PC-9 (cell line): ENCODE measurements around the gene GALNT10. TPM values are rescaled to one million over a fixed set of nuclear protein-coding genes. Genes with fewer than 3 reads are reported as not detected.

Source experiments
- BruUV-seq: library from RNA; stranded (reverse); fragments of 400-500 nt; replicated peaks from 2 replicates; lab custom pipeline; 2021; lab: Mats Ljungman, UMichigan
- CTCF ChIA-PET: fragments of 300-600 bp; sonication (Branson Sonifier 250); formaldehyde crosslinking; loops from one replicate; lab custom pipeline; 2022; ENCODE audit warnings: antibody characterized with exemption; lab: Charles Lee
- POLR2A ChIA-PET: fragments of 300-600 bp; sonication (Branson Sonifier 250); formaldehyde crosslinking; loops from one replicate; lab custom pipeline; 2022; ENCODE audit warnings: antibody characterized with exemption; ENCODE audit not compliant: unreplicated experiment; lab: Charles Lee
- DNase-seq, 2 experiments: peaks; one replicate each; pipeline versions ENCODE4 v3.0.0 to v3.0.0-alpha.2; 2015 to 2022; ENCODE audit warnings: mixed read lengths in 1 of 2
- H2AFZ ChIP-seq: fragments of 200-600 bp; sonication (generic); 2 replicates; pipeline ENCODE4 v1.8.1; 2017; ENCODE audit warnings: antibody characterized with exemption
- H3F3A ChIP-seq: fragments of 200-600 bp; sonication (generic); 2 replicates; pipeline ENCODE4 v1.8.1; 2017; ENCODE audit warnings: antibody characterized with exemption, mild to moderate bottlenecking, low read depth; ENCODE audit not compliant: insufficient read depth
- H3K27ac ChIP-seq: fragments of 200-600 bp; sonication (generic); 2 replicates; pipeline ENCODE4 v1.6.1; 2016; ENCODE audit warnings: mixed run types
- H3K27me3 ChIP-seq: fragments of 200-600 bp; sonication (generic); 2 replicates; pipeline ENCODE4 v1.6.1; 2016; ENCODE audit warnings: low read depth, mixed run types; ENCODE audit not compliant: insufficient read depth
- H3K36me3 ChIP-seq: fragments of 200-600 bp; sonication (generic); 2 replicates; pipeline ENCODE4 v1.6.1; 2016; ENCODE audit warnings: low read depth, mixed run types
- H3K4me1 ChIP-seq: fragments of 200-600 bp; sonication (generic); replicated peaks from 2 replicates; pipeline ENCODE4 v1.6.1; 2016; ENCODE audit warnings: mixed run types; ENCODE audit not compliant: insufficient read depth
- H3K4me2 ChIP-seq: fragments of 200-600 bp; sonication (generic); 2 replicates; pipeline ENCODE4 v1.6.1; 2017; ENCODE audit warnings: mixed run types
- H3K4me3 ChIP-seq: fragments of 200-600 bp; sonication (generic); 2 replicates; pipeline ENCODE4 v1.6.1; 2016; ENCODE audit warnings: mixed run types
- H3K79me2 ChIP-seq: fragments of 200-600 bp; sonication (generic); 2 replicates; pipeline ENCODE4 v1.6.1; 2017; ENCODE audit warnings: low read depth, mixed run types
- H3K9me2 ChIP-seq: fragments of 200-600 bp; sonication (generic); 2 replicates; pipeline ENCODE4 v1.8.1; 2017; ENCODE audit warnings: mild to moderate bottlenecking; ENCODE audit not compliant: insufficient read depth
- H3K9me3 ChIP-seq: fragments of 200-600 bp; sonication (generic); 2 replicates; pipeline ENCODE4 v1.8.1; 2016; ENCODE audit warnings: low read depth; ENCODE audit not compliant: insufficient read depth
- H4K20me1 ChIP-seq: fragments of 200-600 bp; sonication (generic); 2 replicates; pipeline ENCODE4 v1.8.1; 2017; ENCODE audit not compliant: insufficient read depth
- EZH2 ChIP-seq: fragments of 200-600 bp; sonication (generic); IDR thresholded peaks from 2 replicates; pipeline ENCODE4 v1.8.0; 2017; ENCODE audit warnings: antibody characterized with exemption, low read depth
- intact Hi-C: fragments of 100-400 bp; cut with micrococcal nuclease; formaldehyde crosslinking; loops from one replicate; pipeline ENCODE4 v1.10.0; 2022; ENCODE audit not compliant: unreplicated experiment
- total RNA-seq: library from RNA; stranded (reverse); gene quantifications from 2 replicates; pipeline ENCODE4 v1.2.3, GENCODE V29; 2021
- TF ChIP-seq, protein P1 (sequence below): fragments of 200-600 bp; sonication (generic); conservative IDR thresholded peaks from 2 replicates; pipeline ENCODE4 v1.6.1; 2017; ENCODE audit warnings: mixed run types, antibody characterized with exemption, mild to moderate bottlenecking, moderate library complexity

The GALNT10 gene
- total RNA-seq, 1 experiment from 2014 or later: 101 TPM

GRCh38 chr5:154402611-154403010 is 212.1 kb downstream of the GALNT10 start:
- H3K4me2 ChIP-seq: no peak overlapping the region
- TF ChIP-seq, protein P1, sequence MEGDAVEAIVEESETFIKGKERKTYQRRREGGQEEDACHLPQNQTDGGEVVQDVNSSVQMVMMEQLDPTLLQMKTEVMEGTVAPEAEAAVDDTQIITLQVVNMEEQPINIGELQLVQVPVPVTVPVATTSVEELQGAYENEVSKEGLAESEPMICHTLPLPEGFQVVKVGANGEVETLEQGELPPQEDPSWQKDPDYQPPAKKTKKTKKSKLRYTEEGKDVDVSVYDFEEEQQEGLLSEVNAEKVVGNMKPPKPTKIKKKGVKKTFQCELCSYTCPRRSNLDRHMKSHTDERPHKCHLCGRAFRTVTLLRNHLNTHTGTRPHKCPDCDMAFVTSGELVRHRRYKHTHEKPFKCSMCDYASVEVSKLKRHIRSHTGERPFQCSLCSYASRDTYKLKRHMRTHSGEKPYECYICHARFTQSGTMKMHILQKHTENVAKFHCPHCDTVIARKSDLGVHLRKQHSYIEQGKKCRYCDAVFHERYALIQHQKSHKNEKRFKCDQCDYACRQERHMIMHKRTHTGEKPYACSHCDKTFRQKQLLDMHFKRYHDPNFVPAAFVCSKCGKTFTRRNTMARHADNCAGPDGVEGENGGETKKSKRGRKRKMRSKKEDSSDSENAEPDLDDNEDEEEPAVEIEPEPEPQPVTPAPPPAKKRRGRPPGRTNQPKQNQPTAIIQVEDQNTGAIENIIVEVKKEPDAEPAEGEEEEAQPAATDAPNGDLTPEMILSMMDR: no peak
- no peak for TF ChIP-seq EZH2
- H3K9me2 ChIP-seq: no peaks in the 10 kb centered on the region
- intact Hi-C loops: loop anchor here (5.0 kb wide), 1 partner anchor 420 kb away; no protein-coding TSS in a partner anchor
- CTCF ChIA-PET: no interaction called here
- H3K27ac ChIP-seq: no peak overlapping the region
- H3K27me3 ChIP-seq: no peaks in the 10 kb centered on the region
- H3K9me3 ChIP-seq: no peaks in the 10 kb centered on the region
- BruUV-seq: no TSS peak
- POLR2A ChIA-PET: no interaction called here
- DNase-seq: no peak
- no peaks in the 10 kb centered on the region for H3K79me2 ChIP-seq
- no peak overlapping the region for H3K4me3 ChIP-seq
- no peak overlapping the region for H2AFZ ChIP-seq
- H3F3A ChIP-seq: no peaks in the 10 kb centered on the region
- H3K36me3 ChIP-seq: 0 out of 2 replicates have a peak, but pooled peaks cover 5% of the 10 kb centered on the region
- H3K4me1 ChIP-seq: no peaks in the 10 kb centered on the region
- no peaks in the 10 kb centered on the region for H4K20me1 ChIP-seq

DNA sequence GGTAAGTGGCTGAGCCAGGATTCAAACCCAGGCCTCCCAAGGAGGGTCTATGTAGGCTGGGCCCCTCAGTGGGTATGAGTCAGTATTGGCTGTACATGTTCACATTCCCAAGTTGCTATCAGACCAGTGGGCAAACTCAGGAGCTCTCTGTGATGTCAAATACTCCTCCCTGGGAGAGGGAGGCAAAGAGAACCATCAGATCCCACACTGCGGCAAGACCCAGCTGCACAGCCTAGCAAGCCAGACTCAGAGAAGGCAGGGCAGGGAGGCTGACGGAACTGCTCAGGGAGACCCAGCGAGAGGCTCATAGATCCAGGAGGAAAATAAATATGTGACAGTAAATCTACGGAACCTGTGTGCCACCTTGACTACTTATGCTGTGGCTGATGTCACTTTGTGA is 212.7 kb downstream of the GALNT10 start:
- Histone ChIP-seq H3K27ac (no peak overlapping the region), H3K4me2 (no peak overlapping the region), H3F3A (no peaks in the 10 kb centered on the region), H2AFZ (no peak overlapping the region), H3K36me3 (0 out of 2 replicates have a peak, but pooled peaks cover 5% of the 10 kb centered on the region), H4K20me1 (no peaks in the 10 kb centered on the region), H3K9me3 (no peaks in the 10 kb centered on the region), H3K27me3 (no peaks in the 10 kb centered on the region), H3K79me2 (no peaks in the 10 kb centered on the region), H3K9me2 (no peaks in the 10 kb centered on the region), H3K4me3 (no peak overlapping the region), H3K4me1 (no peaks in the 10 kb centered on the region)
- POLR2A ChIA-PET: no interaction called here
- TF ChIP-seq, protein P1: no peak
- TF ChIP-seq EZH2: no peak
- CTCF ChIA-PET: no interaction called here
- no peak for DNase-seq
- no TSS peak for BruUV-seq
- intact Hi-C loops: loop anchor here (5.0 kb wide), 1 partner anchor 421 kb away; no protein-coding TSS in a partner anchor

GRCh38 chr5:154403776-154404387 is 213.3 kb downstream of the GALNT10 start:
- Histone ChIP-seq H3K4me3 (no peak overlapping the region), H3K27me3 (no peaks in the 10 kb centered on the region), H3K4me1 (no peaks in the 10 kb centered on the region), H4K20me1 (no peaks in the 10 kb centered on the region), H3K9me2 (no peaks in the 10 kb centered on the region), H3K79me2 (no peaks in the 10 kb centered on the region), H3K9me3 (no peaks in the 10 kb centered on the region), H3F3A (no peaks in the 10 kb centered on the region), H2AFZ (no peak overlapping the region), H3K36me3 (0 out of 2 replicates have a peak, but pooled peaks cover 5% of the 10 kb centered on the region), H3K27ac (no peak overlapping the region), H3K4me2 (no peak overlapping the region)
- no peak for DNase-seq
- intact Hi-C loops: loop anchor here (5.0 kb wide), 1 partner anchor 422 kb away; no protein-coding TSS in a partner anchor
- TF ChIP-seq, protein P1: no peak
- TF ChIP-seq EZH2: no peak
- CTCF ChIA-PET: interaction anchor here (0.7 to 1.1 kb wide), 2 partner anchors 58 to 318 kb away, joined by 3 read pairs; no protein-coding TSS in a partner anchor
- BruUV-seq: no TSS peak
- POLR2A ChIA-PET: no interaction called here
